ENCODE measurements around the gene LCE3A.

GRCh38 chr1:152622803-152623202 is at the start of gene LCE3A:
- TF ChIP-seq CTCF (IDR thresholded peaks at IDR 0.05) (no peak), USF2 (IDR thresholded peaks at IDR 0.05) (no peak), MYC (IDR thresholded peaks at IDR 0.05; ENCODE audit: borderline replicate concordance, low read length) (no peak), ZFP36 (IDR thresholded peaks at IDR 0.05; ENCODE audit: borderline replicate concordance, partially characterized antibody) (no peak), CHD2 (IDR thresholded peaks at IDR 0.05; ENCODE audit: low read length, partially characterized antibody) (no peak)
